ENCODE results near the gene TLCD3B.

TLCD3B gene

DNA sequence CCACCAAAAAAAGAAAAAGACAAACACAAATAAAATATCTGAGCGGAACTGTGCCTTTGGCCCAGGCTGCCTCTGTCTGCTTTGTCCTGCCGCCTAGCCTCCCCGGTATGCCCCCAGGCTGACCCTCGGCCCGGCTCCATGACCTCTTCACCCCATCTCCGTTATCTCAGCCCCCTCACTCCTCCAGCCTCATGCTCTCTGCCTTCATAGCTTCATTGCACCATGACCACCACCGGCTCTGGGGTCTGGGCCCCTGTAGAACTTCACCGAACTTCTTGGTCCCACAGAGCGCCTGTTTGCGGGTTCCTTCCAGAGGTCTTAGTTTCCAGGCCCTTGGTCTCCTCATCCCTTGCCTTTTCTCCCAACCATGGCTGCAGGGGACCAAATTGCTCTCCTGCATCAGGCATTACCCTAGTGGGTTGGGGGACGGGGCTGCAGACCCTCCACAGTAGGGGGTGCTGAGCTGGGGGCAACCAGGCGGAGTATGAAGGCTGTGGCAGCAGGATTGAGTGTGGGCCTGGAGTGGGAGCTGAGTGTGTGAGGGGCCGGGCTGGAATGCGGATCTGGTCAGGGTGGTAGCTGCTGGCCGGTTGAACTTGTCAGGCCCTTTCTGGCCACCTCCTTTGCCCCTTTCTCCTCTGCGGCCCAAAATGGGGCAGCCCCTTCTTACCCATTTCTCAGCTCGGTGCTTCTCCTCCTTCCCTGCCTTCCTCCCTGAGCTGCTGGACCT is 42.6 kb downstream of the TLCD3B start:
- no peak for DNase-seq

DNA sequence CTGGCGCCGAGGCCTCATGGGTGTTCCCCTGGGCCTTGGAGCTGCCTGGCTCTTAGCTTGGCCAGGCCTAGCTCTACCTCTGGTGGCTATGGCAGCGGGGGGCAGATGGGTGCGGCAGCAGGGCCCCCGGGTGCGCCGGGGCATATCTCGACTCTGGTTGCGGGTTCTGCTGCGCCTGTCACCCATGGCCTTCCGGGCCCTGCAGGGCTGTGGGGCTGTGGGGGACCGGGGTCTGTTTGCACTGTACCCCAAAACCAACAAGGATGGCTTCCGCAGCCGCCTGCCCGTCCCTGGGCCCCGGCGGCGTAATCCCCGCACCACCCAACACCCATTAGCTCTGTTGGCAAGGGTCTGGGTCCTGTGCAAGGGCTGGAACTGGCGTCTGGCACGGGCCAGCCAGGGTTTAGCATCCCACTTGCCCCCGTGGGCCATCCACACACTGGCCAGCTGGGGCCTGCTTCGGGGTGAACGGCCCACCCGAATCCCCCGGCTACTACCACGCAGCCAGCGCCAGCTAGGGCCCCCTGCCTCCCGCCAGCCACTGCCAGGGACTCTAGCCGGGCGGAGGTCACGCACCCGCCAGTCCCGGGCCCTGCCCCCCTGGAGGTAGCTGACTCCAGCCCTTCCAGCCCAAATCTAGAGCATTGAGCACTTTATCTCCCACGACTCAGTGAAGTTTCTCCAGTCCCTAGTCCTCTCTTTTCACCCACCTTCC is 43.5 kb downstream of the TLCD3B start:
- no peak for DNase-seq

DNA sequence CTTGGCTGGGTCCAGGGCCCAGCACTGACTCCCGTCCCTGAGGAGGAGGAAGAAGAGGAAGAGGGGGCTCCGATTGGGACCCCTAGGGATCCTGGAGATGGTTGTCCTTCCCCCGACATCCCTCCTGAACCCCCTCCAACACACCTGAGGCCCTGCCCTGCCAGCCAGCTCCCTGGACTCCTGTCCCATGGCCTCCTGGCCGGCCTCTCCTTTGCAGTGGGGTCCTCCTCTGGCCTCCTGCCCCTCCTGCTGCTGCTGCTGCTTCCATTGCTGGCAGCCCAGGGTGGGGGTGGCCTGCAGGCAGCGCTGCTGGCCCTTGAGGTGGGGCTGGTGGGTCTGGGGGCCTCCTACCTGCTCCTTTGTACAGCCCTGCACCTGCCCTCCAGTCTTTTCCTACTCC is 44.1 kb downstream of the TLCD3B start:
- DNase-seq, result no peak

DNA sequence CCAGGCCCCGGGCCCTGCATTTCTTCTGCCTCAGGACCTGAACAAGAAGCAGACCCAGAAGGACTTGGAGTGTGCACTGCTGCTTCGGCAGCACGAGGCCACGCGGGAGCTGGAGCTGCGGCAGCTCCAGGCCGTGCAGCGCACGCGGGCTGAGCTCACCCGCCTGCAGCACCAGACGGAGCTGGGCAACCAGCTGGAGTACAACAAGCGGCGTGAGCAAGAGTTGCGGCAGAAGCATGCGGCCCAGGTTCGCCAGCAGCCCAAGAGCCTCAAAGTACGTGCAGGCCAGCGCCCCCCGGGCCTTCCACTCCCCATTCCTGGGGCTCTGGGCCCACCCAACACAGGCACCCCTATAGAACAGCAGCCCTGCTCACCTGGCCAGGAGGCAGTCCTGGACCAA is 44.8 kb downstream of the TLCD3B start:
- DNase-seq, result no peak

DNA sequence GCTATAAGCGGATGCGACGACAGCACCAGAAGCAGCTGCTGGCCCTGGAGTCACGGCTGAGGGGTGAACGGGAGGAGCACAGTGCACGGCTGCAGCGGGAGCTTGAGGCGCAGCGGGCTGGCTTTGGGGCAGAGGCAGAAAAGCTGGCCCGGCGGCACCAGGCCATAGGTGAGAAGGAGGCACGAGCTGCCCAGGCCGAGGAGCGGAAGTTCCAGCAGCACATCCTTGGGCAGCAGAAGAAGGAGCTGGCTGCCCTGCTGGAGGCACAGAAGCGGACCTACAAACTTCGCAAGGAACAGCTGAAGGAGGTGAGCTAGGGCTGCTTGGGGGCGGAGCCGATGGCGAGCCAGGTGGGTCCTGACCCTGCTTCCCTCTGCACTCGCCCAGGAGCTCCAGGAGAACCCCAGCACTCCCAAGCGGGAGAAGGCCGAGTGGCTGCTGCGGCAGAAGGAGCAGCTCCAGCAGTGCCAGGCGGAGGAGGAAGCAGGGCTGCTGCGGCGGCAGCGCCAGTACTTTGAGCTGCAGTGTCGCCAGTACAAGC is 45.7 kb downstream of the TLCD3B start:
- DNase-seq, result no peak

DNA sequence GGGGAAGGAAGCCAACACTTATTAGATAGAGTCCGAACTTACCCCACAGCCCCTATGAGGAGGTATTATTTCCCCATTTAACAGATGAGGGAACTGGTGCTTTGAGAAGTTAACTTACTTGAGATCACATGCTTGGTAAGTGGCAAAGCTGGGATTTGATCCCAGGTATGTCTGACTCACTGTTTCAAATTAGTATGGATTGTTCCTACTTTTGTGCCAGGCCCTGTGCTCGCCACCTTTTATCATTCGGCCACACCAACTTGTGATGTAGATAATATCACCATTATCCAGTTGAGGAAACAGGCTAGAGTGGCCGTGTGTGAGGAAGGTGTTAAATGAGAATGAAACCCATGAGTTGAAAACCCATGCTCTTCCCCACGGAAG is 46.3 kb downstream of the TLCD3B start:
- no peak for DNase-seq

DNA sequence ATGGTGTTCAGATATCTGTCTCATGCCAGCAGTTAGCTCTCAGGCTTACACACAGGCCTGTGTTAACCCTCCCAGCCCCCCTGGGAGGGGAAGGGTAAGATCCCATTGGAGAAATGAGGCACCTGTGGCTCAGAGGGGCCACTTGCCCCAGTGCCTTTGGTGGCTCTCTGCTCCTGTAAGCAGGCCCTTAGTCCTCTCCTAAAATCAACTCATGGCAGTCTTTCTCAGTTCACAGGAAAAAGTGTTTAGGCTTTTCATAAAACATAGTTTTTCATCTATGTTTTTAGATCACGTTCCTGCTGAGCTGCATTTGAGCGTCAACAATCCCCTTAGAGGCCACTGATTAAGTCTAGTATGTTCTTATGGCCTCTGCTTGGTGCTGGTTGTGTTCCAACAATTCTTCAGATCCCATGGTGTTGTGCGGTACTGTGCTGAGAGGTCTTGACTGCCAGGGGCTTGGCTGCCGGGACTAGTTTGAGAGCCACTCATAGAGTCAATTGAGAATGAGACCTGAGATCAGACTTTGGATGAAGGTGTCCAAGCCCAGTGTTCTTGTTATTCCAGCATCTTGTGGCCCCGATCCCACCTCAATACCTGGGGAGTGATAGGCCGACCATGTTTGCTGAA is 46.8 kb downstream of the TLCD3B start:
- DNase-seq, result no peak

DNA sequence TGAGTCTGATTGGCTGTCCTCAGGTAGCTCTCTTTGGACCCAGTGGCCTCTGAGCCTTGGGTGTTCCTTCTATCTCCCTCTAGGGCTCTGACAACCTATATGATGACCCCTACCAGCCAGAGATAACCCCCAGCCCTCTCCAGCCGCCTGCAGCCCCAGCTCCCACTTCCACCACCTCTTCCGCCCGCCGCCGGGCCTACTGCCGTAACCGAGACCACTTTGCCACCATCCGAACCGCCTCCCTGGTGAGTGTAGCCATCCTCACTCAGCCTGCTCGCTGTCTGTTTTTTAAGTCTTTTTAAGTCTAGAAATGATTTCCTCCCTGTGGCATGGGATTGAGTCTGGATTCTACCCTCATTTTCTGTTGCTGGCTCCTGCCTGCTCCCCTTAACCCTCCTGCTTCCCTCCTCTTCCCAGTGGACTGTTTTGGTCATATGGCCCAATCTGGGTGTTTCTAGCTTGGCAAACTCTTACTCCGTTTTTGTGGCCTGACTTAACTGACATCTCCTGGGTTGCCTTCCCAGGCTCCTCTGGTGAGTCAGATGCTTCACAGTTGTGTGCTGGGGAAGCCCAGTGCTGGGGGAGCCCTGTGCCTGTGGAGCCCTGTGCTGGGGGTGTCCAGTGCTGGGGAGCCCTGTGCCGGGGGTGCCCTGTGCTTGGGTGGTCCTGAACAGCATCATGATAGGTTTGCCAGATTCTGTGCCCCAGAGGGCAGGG is 47.5 kb downstream of the TLCD3B start:
- no peak for DNase-seq

DNA sequence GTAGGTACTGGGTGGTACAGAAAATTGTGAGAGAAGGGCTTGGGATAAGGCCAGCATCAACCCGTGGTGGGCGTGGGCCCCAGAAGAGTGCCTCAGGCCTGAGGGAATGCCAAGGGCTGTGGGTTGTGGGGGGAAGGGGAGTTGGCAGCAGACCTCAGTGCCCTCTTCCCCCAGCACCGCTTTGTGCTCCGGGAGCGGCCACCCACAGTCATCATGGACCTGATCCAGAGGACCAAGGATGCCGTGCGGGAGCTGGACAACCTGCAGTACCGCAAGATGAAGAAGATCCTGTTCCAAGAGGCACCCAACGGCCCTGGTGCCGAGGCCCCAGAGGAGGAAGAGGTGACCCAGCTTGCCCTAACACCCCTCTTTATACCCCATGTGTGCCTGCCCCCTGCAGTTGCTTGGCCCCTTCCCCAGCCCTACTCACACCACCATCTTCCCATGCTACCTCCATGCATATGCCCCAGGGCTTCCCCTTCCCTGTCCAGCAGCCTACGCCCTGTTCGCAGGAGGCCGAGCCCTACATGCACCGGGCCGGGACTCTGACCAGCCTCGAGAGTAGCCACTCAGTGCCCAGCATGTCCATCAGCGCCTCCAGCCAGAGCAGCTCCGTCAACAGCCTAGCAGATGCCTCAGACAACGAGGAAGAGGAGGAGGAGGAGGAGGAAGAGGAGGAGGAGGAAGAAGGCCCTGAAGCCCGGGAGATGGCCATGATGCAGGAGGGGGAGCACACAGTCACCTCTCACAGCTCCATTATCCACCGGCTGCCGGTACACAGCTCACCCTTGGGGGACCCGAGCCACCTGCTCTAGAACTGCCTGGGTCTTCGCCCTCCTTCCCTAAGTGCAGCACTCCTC is 48.3 kb downstream of the TLCD3B start:
- DNase-seq, result no peak

DNA sequence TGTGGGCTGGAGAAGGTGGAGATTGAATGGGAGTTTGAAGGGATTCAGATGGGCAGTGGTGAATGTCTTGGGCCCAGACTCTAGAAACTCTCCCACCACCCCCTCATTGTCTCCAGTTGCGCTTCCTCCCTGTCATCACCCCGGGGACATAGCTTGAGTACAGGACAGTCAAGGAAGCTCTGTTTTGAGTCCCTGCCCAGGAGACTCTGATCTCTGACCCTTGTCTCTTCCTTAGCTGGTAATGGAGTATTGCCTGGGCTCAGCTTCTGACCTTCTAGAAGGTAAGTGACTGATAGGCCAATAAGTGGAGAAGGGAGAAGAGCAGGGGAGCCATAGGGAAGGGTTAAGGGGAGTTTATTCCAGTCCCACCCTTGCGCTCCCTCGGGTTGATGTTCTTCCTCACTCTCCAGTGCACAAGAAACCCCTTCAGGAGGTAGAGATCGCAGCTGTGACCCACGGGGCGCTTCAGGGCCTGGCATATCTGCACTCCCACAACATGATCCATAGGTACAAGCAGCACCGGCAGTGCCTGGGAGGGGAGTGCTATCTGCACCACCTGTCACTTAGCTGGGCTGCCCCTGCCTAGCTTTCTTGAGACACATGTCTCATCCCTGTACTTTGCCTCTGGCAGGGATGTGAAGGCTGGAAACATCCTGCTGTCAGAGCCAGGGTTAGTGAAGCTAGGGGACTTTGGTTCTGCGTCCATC is 52.4 kb downstream of the TLCD3B start:
- DNase-seq, result no peak

DNA sequence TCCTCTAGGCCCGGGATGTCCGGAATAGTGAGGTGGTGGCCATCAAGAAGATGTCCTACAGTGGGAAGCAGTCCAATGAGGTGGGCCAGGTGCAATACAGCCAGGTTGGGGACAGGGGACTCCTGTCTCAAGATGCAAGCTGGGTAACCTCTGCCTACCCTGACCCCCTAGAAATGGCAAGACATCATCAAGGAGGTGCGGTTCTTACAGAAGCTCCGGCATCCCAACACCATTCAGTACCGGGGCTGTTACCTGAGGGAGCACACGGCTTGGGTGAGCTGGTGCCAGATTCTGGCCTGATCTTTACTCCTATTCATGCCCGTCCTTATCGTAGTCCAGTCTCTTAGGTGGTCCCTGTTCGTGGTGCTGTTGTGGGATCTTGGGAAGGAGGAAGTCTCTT is 53.0 kb downstream of the TLCD3B start:
- DNase-seq, result no peak

DNA sequence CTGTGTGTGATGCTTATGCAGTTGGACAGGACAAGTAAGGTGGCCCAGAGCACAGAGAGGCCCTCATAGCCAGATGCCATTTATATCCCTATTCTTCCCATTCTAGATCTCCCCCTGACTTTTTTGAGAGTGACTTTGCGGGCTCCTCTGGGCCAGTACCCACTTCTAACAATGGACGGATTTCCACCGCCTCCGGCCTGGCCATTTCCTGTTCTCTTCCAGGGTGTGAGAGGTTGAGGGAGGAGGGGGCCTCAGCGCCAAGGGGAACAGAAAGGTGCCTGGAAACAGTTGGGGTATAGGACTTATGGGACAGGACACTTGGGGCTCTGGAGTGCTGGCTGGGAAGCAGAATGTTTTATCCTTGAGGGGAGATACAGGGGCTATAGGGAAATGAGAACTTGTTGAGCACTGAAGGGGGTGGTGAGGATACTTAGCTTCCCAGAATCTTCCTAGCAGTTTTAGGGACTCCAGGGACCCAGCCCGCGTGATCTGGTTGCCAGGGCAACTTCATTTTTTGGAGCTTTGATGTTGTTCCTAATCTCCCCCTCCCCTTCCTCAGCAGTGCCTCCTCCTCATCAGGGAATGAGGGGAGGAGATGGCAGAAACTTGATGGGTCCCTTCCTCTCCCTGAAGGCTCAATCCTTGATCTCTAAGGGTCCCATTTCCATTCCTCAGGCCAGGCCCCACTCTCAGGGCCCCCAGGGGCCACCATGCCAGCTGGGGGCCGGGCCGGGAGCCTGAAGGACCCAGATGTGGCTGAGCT is 53.8 kb downstream of the TLCD3B start:
- no peak for DNase-seq

DNA sequence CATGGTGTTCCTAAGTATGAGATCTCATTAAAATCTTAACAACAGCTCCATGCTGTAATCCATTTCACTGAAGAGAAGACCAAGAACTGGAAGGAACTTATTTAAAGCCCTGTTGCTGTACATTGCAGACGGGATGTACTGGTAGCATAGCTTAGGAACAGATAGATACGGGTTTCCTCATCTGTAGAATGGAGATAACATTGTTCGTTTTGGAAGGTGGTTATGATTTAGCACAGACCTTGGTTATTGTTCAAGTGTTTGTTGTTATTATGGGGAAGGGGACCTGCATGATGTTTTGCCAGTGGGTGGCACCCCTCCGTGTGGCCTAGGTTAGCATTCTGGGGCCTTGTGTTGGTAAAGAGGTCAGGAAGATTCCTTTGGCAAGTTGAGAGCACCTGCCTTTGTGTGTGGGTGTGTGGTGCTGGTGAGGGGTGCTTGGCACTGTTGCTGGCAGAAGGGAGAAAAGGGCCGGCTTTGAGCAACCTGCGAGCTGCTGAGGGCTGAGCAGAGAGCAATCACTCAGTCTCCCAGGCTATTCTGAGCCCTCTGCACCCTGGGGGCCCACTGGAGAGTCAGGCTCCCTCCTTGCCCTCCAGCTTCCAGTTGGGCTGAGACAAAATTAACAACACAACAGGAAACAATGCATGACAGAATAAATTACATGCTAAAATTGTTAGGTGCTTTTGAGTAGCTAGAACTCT is 55.1 kb downstream of the TLCD3B start:
- DNase-seq, result peak in 1 of 14 donors; percentile 17

DNA sequence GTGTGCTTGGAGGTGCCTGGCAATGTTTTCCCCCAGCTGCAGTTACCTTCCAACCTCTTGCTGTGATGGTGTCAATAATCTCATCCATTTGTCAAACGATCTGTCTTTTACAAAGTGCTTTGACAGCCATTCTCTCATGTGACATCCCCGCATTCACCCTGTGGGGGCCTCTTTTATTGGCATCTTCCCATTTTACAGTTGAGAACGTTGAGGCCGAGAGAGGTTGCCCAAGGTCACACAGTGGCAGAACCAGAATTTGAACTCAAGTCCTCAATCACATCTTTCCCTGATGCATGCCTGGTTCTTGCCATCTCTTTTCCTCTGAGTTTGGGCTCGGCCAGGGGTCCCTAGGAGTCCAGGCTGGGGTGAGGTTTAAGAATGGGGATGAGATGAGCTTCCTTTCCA is 55.9 kb downstream of the TLCD3B start:
- DNase-seq, result no peak
